Measurements from ENCODE around the gene RPS29.

DNA sequence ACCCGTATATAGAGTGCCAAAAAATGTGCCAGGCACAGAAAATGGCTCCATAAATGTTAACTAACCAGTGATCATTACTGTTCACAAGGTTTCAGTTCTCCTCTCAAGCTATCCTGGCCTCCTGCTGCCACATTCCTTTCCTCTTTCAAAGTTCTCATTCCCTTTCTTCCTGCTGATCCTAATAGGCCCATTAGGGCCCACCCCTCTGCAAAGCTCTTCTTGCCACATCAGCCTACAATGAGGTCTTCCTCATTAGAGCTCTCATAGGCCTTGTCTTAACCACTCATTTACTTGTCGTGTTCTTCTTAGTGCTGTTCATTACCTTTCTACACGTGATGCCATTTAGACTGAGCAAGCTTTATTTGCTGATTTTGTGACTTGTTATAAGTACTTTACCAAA, 40.5 kb downstream of the RPS29 start:
- TF ChIP-seq, protein P1, sequence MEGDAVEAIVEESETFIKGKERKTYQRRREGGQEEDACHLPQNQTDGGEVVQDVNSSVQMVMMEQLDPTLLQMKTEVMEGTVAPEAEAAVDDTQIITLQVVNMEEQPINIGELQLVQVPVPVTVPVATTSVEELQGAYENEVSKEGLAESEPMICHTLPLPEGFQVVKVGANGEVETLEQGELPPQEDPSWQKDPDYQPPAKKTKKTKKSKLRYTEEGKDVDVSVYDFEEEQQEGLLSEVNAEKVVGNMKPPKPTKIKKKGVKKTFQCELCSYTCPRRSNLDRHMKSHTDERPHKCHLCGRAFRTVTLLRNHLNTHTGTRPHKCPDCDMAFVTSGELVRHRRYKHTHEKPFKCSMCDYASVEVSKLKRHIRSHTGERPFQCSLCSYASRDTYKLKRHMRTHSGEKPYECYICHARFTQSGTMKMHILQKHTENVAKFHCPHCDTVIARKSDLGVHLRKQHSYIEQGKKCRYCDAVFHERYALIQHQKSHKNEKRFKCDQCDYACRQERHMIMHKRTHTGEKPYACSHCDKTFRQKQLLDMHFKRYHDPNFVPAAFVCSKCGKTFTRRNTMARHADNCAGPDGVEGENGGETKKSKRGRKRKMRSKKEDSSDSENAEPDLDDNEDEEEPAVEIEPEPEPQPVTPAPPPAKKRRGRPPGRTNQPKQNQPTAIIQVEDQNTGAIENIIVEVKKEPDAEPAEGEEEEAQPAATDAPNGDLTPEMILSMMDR (IDR thresholded peaks at IDR 0.05): no peak
- TF ChIP-seq POLR2A (IDR thresholded peaks at IDR 0.05): no peak
